ENCODE data around the gene EPHB1.

Gene EPHB1

DNA sequence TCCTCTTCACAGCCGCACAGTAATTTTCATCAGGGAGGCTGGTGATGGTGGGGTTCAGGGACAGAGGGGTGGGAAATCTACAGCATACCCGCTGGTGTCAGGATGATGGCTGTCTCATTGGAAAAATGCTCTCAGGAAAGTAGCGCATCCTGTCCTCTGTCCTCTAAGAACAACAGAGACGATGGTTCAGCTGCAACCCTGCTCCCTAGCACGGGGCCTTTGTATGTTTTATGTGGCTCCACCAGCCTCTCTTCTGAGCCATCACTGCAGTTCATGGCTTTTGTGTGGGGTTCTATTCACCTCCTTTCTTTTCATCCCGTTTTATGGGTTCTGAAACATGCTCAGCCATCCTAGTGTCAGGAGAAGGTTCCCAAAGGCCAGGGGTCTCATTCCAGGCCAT is 68.9 kb downstream of the EPHB1 start:
- in situ Hi-C loops (cut with MboI; ENCODE audit: low sequenced_read_pairs, unreplicated experiment), result no loop called here
- no peak for DNase-seq (ENCODE audit: low spot score)
- TF ChIP-seq, protein P1, sequence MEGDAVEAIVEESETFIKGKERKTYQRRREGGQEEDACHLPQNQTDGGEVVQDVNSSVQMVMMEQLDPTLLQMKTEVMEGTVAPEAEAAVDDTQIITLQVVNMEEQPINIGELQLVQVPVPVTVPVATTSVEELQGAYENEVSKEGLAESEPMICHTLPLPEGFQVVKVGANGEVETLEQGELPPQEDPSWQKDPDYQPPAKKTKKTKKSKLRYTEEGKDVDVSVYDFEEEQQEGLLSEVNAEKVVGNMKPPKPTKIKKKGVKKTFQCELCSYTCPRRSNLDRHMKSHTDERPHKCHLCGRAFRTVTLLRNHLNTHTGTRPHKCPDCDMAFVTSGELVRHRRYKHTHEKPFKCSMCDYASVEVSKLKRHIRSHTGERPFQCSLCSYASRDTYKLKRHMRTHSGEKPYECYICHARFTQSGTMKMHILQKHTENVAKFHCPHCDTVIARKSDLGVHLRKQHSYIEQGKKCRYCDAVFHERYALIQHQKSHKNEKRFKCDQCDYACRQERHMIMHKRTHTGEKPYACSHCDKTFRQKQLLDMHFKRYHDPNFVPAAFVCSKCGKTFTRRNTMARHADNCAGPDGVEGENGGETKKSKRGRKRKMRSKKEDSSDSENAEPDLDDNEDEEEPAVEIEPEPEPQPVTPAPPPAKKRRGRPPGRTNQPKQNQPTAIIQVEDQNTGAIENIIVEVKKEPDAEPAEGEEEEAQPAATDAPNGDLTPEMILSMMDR (IDR thresholded peaks at IDR 0.05; ENCODE audit: borderline replicate concordance, control extremely low read depth, extremely low read depth, insufficient read depth, missing control alignments), result no peak

DNA sequence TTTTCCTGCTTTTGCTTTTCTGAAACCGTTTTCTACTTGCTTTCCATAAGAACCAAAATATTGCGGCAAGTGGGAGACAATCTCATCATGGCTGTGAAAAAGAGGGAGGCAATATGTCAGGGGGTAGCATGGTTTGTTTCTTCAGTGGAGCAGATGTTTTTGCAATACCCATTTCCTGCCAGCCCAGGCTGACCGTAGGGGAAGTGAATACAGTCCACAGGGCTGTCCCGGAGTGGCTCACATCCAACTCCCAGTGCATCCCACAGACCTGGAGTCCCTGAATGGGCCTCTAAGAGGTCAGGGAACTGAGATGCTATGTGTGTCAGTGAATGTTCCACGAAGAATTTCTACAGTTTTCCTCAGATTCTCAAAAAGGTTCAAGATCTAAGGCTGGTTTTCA is 69.6 kb downstream of the EPHB1 start:
- DNase-seq (ENCODE audit: low spot score), result no peak
- in situ Hi-C loops (cut with MboI; ENCODE audit: low sequenced_read_pairs, unreplicated experiment), result no loop called here

DNA sequence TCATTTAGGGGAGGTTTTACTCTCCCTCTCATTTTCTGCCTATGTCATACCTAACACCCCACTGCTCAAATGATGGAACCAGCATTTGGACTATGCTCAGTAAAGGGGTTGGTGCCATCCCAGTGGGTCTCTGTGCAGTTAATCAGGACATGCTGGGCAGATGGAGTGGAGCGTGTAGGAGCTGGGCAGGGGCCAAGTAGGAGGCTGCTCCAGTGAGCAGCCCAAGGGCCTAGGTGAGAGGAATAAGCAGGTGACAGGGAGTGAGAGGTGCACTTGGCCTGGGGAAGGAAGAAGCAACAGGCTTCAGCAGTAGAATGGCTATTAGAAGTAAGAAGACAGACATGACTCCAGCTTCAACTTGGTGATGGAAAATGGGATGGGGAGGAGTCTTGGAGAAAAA is 72.2 kb downstream of the EPHB1 start:
- DNase-seq (ENCODE audit: low spot score), result no peak
- TF ChIP-seq, protein P1 (IDR thresholded peaks at IDR 0.05; ENCODE audit: borderline replicate concordance, control extremely low read depth, extremely low read depth, insufficient read depth, missing control alignments), result no peak
- in situ Hi-C loops (cut with MboI; ENCODE audit: low sequenced_read_pairs, unreplicated experiment), result no loop called here

More for the DNA sequence above, 69.6 kb downstream of the EPHB1 start:
- TF ChIP-seq, protein P1 (IDR thresholded peaks at IDR 0.05; ENCODE audit: borderline replicate concordance, control extremely low read depth, extremely low read depth, insufficient read depth, missing control alignments), result no peak

DNA sequence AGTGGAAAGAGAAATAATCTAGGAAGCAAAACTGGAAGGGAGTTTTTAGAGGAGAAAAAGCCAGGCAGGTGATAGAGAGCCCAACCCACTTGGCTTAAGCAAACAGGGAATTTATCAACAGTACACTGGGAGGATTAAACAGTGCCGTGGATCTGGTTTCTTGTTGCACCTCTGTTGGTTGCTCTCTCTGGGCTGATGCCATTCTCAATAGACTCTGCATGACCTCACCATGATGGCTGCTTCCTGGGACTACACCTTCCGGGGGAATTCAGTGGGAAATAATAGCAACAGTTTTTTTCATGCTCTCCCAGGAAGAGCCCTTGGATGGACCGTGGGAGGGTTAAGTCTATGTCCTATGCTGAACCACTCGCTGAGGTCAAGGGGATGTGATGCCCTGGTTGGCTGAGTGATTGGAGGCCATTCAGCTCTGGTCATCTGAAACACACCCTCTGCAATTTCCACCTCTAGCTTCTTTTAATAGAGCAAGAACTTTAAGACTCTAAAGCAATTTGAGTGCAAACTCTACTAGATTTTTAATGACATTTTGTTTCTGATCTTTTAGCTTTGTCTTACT is 74.2 kb downstream of the EPHB1 start:
- DNase-seq (ENCODE audit: low spot score), result no peak
- in situ Hi-C loops (cut with MboI; ENCODE audit: low sequenced_read_pairs, unreplicated experiment), result no loop called here
- TF ChIP-seq, protein P1 (IDR thresholded peaks at IDR 0.05; ENCODE audit: borderline replicate concordance, control extremely low read depth, extremely low read depth, insufficient read depth, missing control alignments), result no peak

DNA sequence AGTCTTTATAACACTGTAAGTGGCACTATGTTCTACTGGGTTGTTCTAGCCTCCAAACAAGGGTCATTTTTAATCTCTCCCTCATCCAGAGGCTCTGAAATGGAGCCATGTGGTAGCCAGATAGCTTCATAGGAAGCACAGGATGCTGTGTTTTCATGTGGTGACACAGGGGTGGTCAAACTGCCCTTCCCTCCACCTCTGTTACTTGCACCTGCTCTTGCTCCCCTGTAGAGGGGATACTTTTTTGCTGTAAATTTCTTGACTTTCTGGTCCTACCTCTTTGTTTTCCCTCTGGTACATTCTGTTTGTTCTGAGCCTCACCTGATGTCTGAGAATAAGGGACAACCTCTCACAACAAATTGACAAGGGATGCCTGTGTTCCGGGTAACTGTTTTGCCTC is 76.8 kb downstream of the EPHB1 start:
- TF ChIP-seq, protein P1 (IDR thresholded peaks at IDR 0.05; ENCODE audit: borderline replicate concordance, control extremely low read depth, extremely low read depth, insufficient read depth, missing control alignments), result no peak
- DNase-seq (ENCODE audit: low spot score), result no peak
- in situ Hi-C loops (cut with MboI; ENCODE audit: low sequenced_read_pairs, unreplicated experiment), result no loop called here

DNA sequence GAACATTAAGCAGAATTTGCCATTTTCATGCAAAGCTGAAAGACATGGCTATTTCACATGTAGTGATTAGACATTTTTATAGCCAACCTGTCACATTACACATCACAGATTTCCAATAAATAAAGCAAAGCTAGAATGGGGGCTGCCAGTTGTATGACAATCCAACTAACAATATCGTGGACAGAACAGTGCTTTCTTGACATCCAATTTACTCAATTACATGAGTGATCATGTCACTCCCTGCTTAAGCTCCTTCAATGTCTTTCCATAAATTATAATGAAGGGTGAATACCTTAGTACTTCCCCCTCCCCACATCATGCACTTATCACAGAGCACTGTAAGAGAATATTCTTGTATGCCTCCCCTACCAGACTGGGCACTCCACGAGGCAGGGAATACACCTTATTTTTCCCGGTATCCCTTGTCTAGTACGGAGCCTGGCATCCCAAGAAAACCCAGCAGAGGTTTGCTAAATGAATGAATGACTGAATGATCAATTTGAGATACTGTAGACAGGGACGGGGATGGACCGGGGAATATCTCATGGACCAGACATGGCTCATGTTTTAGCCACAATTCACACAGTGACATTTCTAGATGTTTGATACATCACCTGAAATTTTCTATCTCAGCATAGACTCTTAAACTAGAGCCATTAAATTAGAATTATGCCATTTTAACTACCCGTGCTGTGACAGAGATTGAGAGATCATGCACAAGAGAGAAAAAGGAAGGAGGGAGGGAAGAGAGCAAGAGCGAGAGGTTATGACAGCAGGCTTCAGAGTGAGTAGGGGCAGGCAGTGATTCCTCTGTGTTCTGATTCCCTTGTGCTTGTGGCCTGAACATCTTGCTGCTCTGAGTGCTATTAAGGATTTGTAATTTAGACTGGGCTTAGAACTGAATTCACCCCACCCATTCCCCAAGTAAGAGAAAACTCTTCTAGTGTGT is 77.7 kb downstream of the EPHB1 start:
- TF ChIP-seq, protein P1 (IDR thresholded peaks at IDR 0.05; ENCODE audit: borderline replicate concordance, control extremely low read depth, extremely low read depth, insufficient read depth, missing control alignments), result no peak
- in situ Hi-C loops (cut with MboI; ENCODE audit: low sequenced_read_pairs, unreplicated experiment), result no loop called here

More for the DNA sequence above, 77.7 kb downstream of the EPHB1 start:
- DNase-seq (ENCODE audit: low spot score), result no peak

Measured in GM13976 (cell line).